Suprapubic skin (tissue), 4 donors: Measurements from ENCODE around the gene R3HCC1L. TPM values are rescaled to one million over a fixed set of nuclear protein-coding genes. Genes with fewer than 3 reads are reported as not detected.
A peak's percentile ranks its signal among the peaks of the same experiment; 100 is the strongest.
"Not testable (repeated sequence)": the region's sequence is repeated elsewhere in the genome, so short reads cannot be mapped to it uniquely, and the experiment has no call there.

Experiments
- DNase-seq, 2 donors: peaks; one replicate each; pipeline ENCODE4 v3.0.0-alpha.2; 2019; ENCODE audit warnings: low spot score in 2 of 2
- H3K27ac ChIP-seq: fragments of 200-600 bp; sonication (generic); one replicate; pipeline ENCODE4 v1.5.1; 2019
- H3K27me3 ChIP-seq: fragments of 200-600 bp; sonication (generic); one replicate; pipeline ENCODE4 v1.5.1; 2019
- H3K36me3 ChIP-seq: fragments of 200-600 bp; sonication (generic); one replicate; pipeline ENCODE4 v1.5.1; 2019
- H3K4me1 ChIP-seq: fragments of 200-600 bp; sonication (generic); one replicate; pipeline ENCODE4 v1.5.1; 2019
- H3K4me3 ChIP-seq: fragments of 200-600 bp; sonication (generic); one replicate; pipeline ENCODE4 v1.5.1; 2019; ENCODE audit warnings: mild to moderate bottlenecking
- H3K9me3 ChIP-seq: fragments of 200-600 bp; sonication (generic); one replicate; pipeline ENCODE4 v1.5.1; 2019
- EP300 ChIP-seq: sonication (generic); formaldehyde crosslinking; IDR thresholded peaks from one replicate; pipeline ENCODE4 v1.6.1; 2017; ENCODE audit warnings: antibody characterized with exemption
- POLR2A ChIP-seq, 2 donors: fragments of 450-650 bp; IDR thresholded peaks; one replicate each; pipeline ENCODE4 v1.6.1; 2017; ENCODE audit warnings: antibody characterized with exemption in 2 of 2, mild to moderate bottlenecking in 2 of 2, moderate library complexity in 2 of 2
- POLR2AphosphoS5 ChIP-seq, 3 donors: sonication (generic); formaldehyde crosslinking; IDR thresholded peaks; one replicate each; pipeline ENCODE4 v1.6.1; 2017; ENCODE audit warnings: antibody characterized with exemption in 3 of 3
- WGBS: methylation state at CpG from one replicate; pipeline ENCODE4 v1.1.5; 2018; 5-methylcytosine and 5-hydroxymethylcytosine counted together
- total RNA-seq, 4 donors: library from RNA; depleted of rRNA; stranded (reverse); fragments of >200 nt; gene quantifications; one replicate each; pipeline ENCODE4 v1.1.0, GENCODE V29; 2016
- TF ChIP-seq, protein P1 (sequence below), 2 donors: fragments of 200-600 bp in 1 of 2; fragments of 450-650 bp in 1 of 2; sonication (generic) in 1 of 2; IDR thresholded peaks; one replicate each; pipeline ENCODE4 v1.5.1; 2016 to 2019; ENCODE audit warnings: antibody characterized with exemption in 2 of 2, mild to moderate bottlenecking in 1 of 2, moderate library complexity in 1 of 2

Gene R3HCC1L
- total RNA-seq, 4 donors from 2014 or later, result 7.9 to 17.5 (median 9.7) TPM

DNA sequence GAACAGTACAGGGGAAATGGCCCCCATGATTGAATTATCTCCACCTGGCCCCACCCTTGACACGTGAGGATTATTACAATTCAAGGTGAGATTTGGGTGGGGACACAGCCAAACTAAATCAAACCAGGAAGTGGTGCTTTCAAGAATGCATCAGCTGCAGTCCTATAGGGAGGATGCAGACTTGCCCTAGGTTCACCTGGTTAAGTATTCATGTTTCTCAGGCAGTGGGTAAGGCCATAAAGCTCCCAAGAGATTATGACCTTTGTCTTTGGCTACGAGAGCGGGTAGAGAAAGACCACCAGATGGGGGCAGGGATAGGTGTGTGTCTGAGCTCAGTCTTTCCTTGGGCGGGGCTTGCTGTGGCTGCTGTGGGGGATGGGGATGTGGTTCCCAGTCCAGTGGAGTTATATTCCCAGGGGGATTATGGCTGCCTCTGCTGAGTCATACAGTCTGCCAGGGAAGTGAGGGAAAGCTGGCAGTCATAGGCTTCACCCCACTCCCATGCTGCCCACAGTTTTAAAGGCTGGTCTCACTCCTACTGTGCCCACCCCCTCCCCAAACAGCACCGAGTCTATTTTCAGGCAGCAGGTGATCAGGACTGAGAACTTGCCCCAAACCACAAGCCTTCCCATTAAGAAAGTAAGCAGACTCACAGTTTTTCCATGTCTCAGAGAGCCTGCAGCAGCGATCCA is 8.4 kb upstream of the R3HCC1L start:
- WGBS, result 77% methylated on average over 6 of the region's 6 CpGs
- Histone ChIP-seq H3K27ac (no peak overlapping the region), H3K4me1 (no peaks in the 10 kb centered on the region), H3K4me3 (no peak overlapping the region), H3K9me3 (no peaks in the 10 kb centered on the region), H3K27me3 (peaks cover 34% of the 10 kb centered on the region), H3K36me3 (no peaks in the 10 kb centered on the region)
- DNase-seq, result no peak
- no peak for TF ChIP-seq POLR2AphosphoS5 (IDR thresholded peaks at IDR 0.05)
- TF ChIP-seq EP300, result no peak
- no peak for TF ChIP-seq POLR2A (IDR thresholded peaks at IDR 0.05)
- TF ChIP-seq, protein P1, sequence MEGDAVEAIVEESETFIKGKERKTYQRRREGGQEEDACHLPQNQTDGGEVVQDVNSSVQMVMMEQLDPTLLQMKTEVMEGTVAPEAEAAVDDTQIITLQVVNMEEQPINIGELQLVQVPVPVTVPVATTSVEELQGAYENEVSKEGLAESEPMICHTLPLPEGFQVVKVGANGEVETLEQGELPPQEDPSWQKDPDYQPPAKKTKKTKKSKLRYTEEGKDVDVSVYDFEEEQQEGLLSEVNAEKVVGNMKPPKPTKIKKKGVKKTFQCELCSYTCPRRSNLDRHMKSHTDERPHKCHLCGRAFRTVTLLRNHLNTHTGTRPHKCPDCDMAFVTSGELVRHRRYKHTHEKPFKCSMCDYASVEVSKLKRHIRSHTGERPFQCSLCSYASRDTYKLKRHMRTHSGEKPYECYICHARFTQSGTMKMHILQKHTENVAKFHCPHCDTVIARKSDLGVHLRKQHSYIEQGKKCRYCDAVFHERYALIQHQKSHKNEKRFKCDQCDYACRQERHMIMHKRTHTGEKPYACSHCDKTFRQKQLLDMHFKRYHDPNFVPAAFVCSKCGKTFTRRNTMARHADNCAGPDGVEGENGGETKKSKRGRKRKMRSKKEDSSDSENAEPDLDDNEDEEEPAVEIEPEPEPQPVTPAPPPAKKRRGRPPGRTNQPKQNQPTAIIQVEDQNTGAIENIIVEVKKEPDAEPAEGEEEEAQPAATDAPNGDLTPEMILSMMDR (IDR thresholded peaks at IDR 0.05), result no peak

DNA sequence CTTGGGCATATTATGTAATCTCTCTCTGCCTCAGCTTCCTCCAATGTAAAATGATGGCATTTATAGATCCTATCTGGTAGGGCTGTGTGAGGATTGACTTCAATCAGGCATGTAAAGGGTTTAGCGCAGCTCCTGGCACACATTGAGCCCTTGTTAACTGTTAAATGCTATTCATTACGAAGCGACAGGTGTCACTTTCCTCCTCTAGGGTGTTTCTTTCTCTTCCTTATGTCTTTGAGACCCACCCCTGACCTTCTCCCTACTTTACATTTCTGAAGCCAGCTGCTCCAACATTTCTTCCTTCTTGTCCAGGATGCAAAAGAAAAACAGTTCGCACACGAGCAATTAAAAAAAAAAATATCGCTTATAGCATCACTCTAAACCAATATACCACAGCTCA is 5.7 kb upstream of the R3HCC1L start:
- Histone ChIP-seq H3K4me1 (no peaks in the 10 kb centered on the region), H3K4me3 (no peak overlapping the region), H3K27me3 (peaks cover 28% of the 10 kb centered on the region), H3K27ac (no peak overlapping the region), H3K36me3 (no peaks in the 10 kb centered on the region), H3K9me3 (no peaks in the 10 kb centered on the region)
- no peak for TF ChIP-seq POLR2A (IDR thresholded peaks at IDR 0.05)
- TF ChIP-seq, protein P1 (IDR thresholded peaks at IDR 0.05), result no peak
- no peak for TF ChIP-seq EP300
- no peak for TF ChIP-seq POLR2AphosphoS5 (IDR thresholded peaks at IDR 0.05)
- DNase-seq, result no peak
- WGBS, result 79% methylated on average over 6 of the region's 6 CpGs

DNA sequence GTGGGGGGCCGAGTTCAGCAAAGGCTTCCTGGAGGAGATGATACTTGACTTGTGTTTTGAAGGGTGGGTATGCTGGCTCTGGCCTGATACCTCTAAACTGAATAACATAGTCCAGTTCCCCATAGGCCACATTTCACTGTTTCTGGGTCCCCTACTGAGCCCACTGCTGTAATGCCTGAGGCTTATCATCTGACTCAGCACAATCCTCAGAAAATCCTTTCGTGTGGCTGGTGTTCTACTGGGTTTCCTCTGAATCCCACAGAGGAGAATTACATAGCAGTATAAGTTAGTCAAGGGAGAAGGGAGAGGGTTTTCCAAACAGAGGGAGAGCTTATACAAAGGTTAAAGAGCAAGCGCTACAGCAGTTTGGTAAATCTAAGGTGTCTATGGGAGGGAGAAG is 2.8 kb upstream of the R3HCC1L start:
- DNase-seq, result no peak
- Histone ChIP-seq H3K27ac (no peak overlapping the region), H3K27me3 (peaks cover 7% of the 10 kb centered on the region), H3K36me3 (no peaks in the 10 kb centered on the region), H3K4me3 (no peak overlapping the region), H3K9me3 (no peaks in the 10 kb centered on the region), H3K4me1 (peaks cover 6% of the 10 kb centered on the region)
- 81% methylated on average over 3 of the region's 3 CpGs for WGBS
- TF ChIP-seq EP300 (no peak), POLR2AphosphoS5 (IDR thresholded peaks at IDR 0.05) (no peak), POLR2A (IDR thresholded peaks at IDR 0.05) (no peak)
- TF ChIP-seq, protein P1 (IDR thresholded peaks at IDR 0.05), result no peak

DNA sequence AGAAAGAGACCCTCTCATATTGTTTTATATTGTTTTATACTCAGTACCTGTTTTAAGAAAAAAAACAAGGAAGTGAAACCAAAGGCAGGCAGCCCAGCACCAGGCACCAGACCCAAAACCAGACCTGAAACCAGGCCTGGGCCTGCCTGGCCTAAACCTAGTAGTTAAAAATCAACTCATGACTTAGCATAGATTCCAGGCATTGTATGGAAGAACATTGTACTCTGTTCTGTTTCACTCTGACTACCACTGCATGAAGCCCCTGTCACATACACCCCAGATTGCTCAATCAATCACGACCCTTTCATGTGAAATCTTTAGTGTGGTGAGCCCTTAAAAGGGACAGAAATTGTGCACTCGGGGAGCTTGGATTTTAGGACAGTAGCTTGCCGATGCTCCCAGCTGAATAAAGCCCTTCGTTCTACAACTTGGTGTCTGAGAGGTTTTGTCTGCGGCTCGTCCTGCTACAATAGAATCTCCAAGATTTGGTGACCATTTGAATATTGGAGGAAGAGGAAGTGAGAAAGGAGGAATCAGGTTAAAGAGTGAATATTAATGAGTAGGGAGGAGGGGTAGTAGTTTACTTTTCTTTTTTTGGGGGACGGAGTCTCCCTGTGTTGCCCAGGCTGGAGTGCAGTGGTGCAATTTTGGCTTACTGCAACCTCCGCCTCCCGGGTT is 1.2 kb upstream of the R3HCC1L start:
- not testable (repeated sequence) for H3K9me3 ChIP-seq, H3K27me3 ChIP-seq, DNase-seq, H3K36me3 ChIP-seq, H3K27ac ChIP-seq, H3K4me3 ChIP-seq
- WGBS, result 94% methylated on average over 9 of the region's 9 CpGs
- H3K4me1 ChIP-seq, result peaks cover 11% of the 10 kb centered on the region

DNA sequence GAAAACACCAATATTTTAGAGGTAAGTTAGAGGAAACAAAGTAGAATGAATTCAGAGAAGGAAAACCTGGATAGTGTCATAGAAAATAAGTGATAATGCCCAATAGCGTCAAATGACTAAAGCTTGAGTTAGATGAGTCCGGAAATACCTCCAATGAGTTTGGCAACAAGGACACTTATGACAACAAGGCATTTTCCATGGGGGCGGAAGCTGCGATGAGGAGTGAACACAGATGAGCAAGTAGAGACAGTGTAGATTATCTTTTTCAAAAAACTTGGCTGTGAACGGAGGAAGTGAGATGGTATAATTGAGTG is 383 bp upstream of the R3HCC1L start:
- no peaks in the 10 kb centered on the region for H3K9me3 ChIP-seq
- no peaks in the 10 kb centered on the region for H3K27me3 ChIP-seq
- no peaks in the 10 kb centered on the region for H3K36me3 ChIP-seq
- H3K4me1 ChIP-seq, result peaks cover 11% of the 10 kb centered on the region
- no peak for TF ChIP-seq EP300
- no peak for TF ChIP-seq POLR2AphosphoS5 (IDR thresholded peaks at IDR 0.05)
- TF ChIP-seq, protein P1 (IDR thresholded peaks at IDR 0.05), result no peak
- no peak for TF ChIP-seq POLR2A (IDR thresholded peaks at IDR 0.05)
- DNase-seq, result no peak
- peak overlapping the region; percentile 88 for H3K4me3 ChIP-seq
- H3K27ac ChIP-seq, result peak overlapping the region; percentile 94
- 47% methylated on average over 5 of the region's 5 CpGs for WGBS
